Caco-2 (cell line): ENCODE results near the gene PTPRG. TPM values are rescaled to one million over a fixed set of nuclear protein-coding genes. Genes with fewer than 3 reads are reported as not detected.

Source experiments
- BruUV-seq: library from RNA; stranded (reverse); fragments of 400-500 nt; replicated peaks from 2 replicates; lab custom pipeline; 2021; lab: Mats Ljungman, UMichigan
- CTCF ChIA-PET: fragments of 300-600 bp; sonication (Branson Sonifier 250); formaldehyde crosslinking; loops from one replicate; lab custom pipeline; 2022; ENCODE audit warnings: antibody characterized with exemption; lab: Charles Lee
- POLR2A ChIA-PET: fragments of 300-600 bp; sonication (Branson Sonifier 250); formaldehyde crosslinking; loops from one replicate; lab custom pipeline; 2022; ENCODE audit warnings: antibody characterized with exemption; lab: Charles Lee
- DNase-seq, 2 experiments: peaks; one replicate each; pipeline versions ENCODE4 v3.0.0 to v3.0.0-alpha.2; 2020 to 2022
- H3K27me3 ChIP-seq: replicated peaks from 2 replicates; pipeline ENCODE4 v1.6.0; 2011; ENCODE audit warnings: low read length; ENCODE audit not compliant: control insufficient read depth, insufficient read depth
- H3K36me3 ChIP-seq: 2 replicates; pipeline ENCODE4 v1.5.1; 2011; ENCODE audit warnings: low read length; ENCODE audit not compliant: control insufficient read depth, insufficient read depth
- H3K4me1 ChIP-seq: fragments of 250-450 bp; sonication (Bioruptor Pico); 2 replicates; pipeline ENCODE4 v1.5.1; 2020; ENCODE audit warnings: mild to moderate bottlenecking
- H3K4me3 ChIP-seq: 2 replicates; pipeline ENCODE4 v1.5.1; 2011; ENCODE audit warnings: low read depth, mild to moderate bottlenecking, control low read depth, low read length
- H3K9me3 ChIP-seq: fragments of 250-450 bp; sonication (Bioruptor Pico); 2 replicates; pipeline ENCODE4 v1.5.1; 2020; ENCODE audit warnings: mild to moderate bottlenecking, moderate library complexity
- H3K27ac Mint-ChIP-seq: one replicate; pipeline ENCODE4 v1.8.0; 2022; ENCODE audit warnings: mixed read lengths; ENCODE audit not compliant: unreplicated experiment
- H3K27me3 Mint-ChIP-seq: one replicate; pipeline ENCODE4 v1.8.0; 2022; ENCODE audit warnings: mixed read lengths; ENCODE audit not compliant: insufficient read depth, unreplicated experiment
- H3K36me3 Mint-ChIP-seq: one replicate; pipeline ENCODE4 v1.8.0; 2022; ENCODE audit warnings: mild to moderate bottlenecking, mixed read lengths; ENCODE audit not compliant: insufficient read depth, unreplicated experiment
- H3K4me1 Mint-ChIP-seq: one replicate; pipeline ENCODE4 v1.8.0; 2022; ENCODE audit warnings: low read depth, mixed read lengths; ENCODE audit not compliant: unreplicated experiment
- H3K4me3 Mint-ChIP-seq: one replicate; pipeline ENCODE4 v1.8.0; 2022; ENCODE audit warnings: mild to moderate bottlenecking, moderate library complexity, mixed read lengths; ENCODE audit not compliant: unreplicated experiment
- H3K9me3 Mint-ChIP-seq: one replicate; pipeline ENCODE4 v1.8.0; 2022; ENCODE audit warnings: mixed read lengths; ENCODE audit not compliant: unreplicated experiment
- CTCF ChIP-seq, 2 experiments: fragments of 200-600 bp in 1 of 2; IDR thresholded peaks; 1 replicate in 1 of 2; 2 replicates in 1 of 2; pipeline versions ENCODE4 v1.5.1 to v1.8.0; 2011 to 2022; ENCODE audit warnings: antibody characterized with exemption in 1 of 2, control low read depth in 1 of 2, inconsistent platforms in 1 of 2, low read depth in 1 of 2, low read length in 1 of 2, mild to moderate bottlenecking in 1 of 2, moderate library complexity in 1 of 2; ENCODE audit not compliant: insufficient read depth in 1 of 2, severe bottlenecking in 1 of 2, unreplicated experiment in 1 of 2
- intact Hi-C: fragments of 100-400 bp; cut with micrococcal nuclease; formaldehyde crosslinking; loops from one replicate; pipeline ENCODE4 v1.10.0; 2022; ENCODE audit not compliant: unreplicated experiment
- total RNA-seq: library from RNA; stranded (reverse); gene quantifications from 2 replicates; pipeline ENCODE4 v1.2.3, GENCODE V29; 2022

Gene PTPRG
- total RNA-seq, 1 experiment from 2014 or later = 46.4 TPM

- ChIA-PET POLR2A (no interaction called here), CTCF (no interaction called here)
- Mint-ChIP-seq H3K27me3 (no peaks in the 10 kb centered on the region), H3K4me3 (no peak overlapping the region), H3K36me3 (no peaks in the 10 kb centered on the region), H3K27ac (no peak overlapping the region), H3K9me3 (no peaks in the 10 kb centered on the region), H3K4me1 (no peaks in the 10 kb centered on the region)
- Histone ChIP-seq H3K4me3 (no peak overlapping the region), H3K9me3 (no peaks in the 10 kb centered on the region), H3K4me1 (no peaks in the 10 kb centered on the region), H3K27me3 (no peaks in the 10 kb centered on the region), H3K36me3 (no peaks in the 10 kb centered on the region)
- BruUV-seq = no TSS peak
- TF ChIP-seq CTCF (IDR thresholded peaks at IDR 0.05; ENCODE audit: insufficient read depth in 1 of 2, low read depth in 1 of 2, low read length in 1 of 2, severe bottlenecking in 1 of 2, unreplicated experiment in 1 of 2) = no peak
- no peak for DNase-seq
- intact Hi-C loops = no loop called here
Observed at GRCh38 chr3:61924090-61924735, 362.8 kb downstream of the PTPRG start.

GRCh38 chr3:61924991-61925390 lies 363.6 kb downstream of the PTPRG start:
- Mint-ChIP-seq H3K27me3 (no peaks in the 10 kb centered on the region), H3K4me1 (no peaks in the 10 kb centered on the region), H3K27ac (no peak overlapping the region), H3K36me3 (no peaks in the 10 kb centered on the region), H3K4me3 (no peak overlapping the region), H3K9me3 (no peaks in the 10 kb centered on the region)
- CTCF ChIA-PET = no interaction called here
- POLR2A ChIA-PET = no interaction called here
- H3K27me3 ChIP-seq = no peaks in the 10 kb centered on the region
- H3K4me1 ChIP-seq = no peaks in the 10 kb centered on the region
- TF ChIP-seq CTCF (IDR thresholded peaks at IDR 0.05; ENCODE audit: insufficient read depth in 1 of 2, low read depth in 1 of 2, low read length in 1 of 2, severe bottlenecking in 1 of 2, unreplicated experiment in 1 of 2) = no peak
- BruUV-seq = no TSS peak
- no peaks in the 10 kb centered on the region for H3K36me3 ChIP-seq
- H3K9me3 ChIP-seq = no peaks in the 10 kb centered on the region
- intact Hi-C loops = no loop called here
- no peak for DNase-seq
- H3K4me3 ChIP-seq = no peak overlapping the region

- Mint-ChIP-seq H3K36me3 (no peaks in the 10 kb centered on the region), H3K9me3 (no peaks in the 10 kb centered on the region), H3K27ac (no peak overlapping the region), H3K4me3 (no peak overlapping the region), H3K4me1 (no peaks in the 10 kb centered on the region), H3K27me3 (no peaks in the 10 kb centered on the region)
- H3K4me3 ChIP-seq = no peak overlapping the region
- ChIA-PET CTCF (no interaction called here), POLR2A (no interaction called here)
- H3K36me3 ChIP-seq = no peaks in the 10 kb centered on the region
- no peak for DNase-seq
- H3K27me3 ChIP-seq = no peaks in the 10 kb centered on the region
- H3K4me1 ChIP-seq = no peaks in the 10 kb centered on the region
- no TSS peak for BruUV-seq
- no peak for TF ChIP-seq CTCF (IDR thresholded peaks at IDR 0.05; ENCODE audit: insufficient read depth in 1 of 2, low read depth in 1 of 2, low read length in 1 of 2, severe bottlenecking in 1 of 2, unreplicated experiment in 1 of 2)
- intact Hi-C loops = no loop called here
- no peaks in the 10 kb centered on the region for H3K9me3 ChIP-seq
Observed at GRCh38 chr3:61925721-61926120, 364.4 kb downstream of the PTPRG start.
